T1000 (cell line): ENCODE data around the gene GPATCH3.

ENCODE experiments used
- DNase-seq: peaks from one replicate; lab custom pipeline; 2025; ENCODE audit warnings: mixed read lengths; lab: John Stamatoyannopoulos, UW

Gene GPATCH3

GRCh38 chr1:26844424-26845196, 55.7 kb downstream of the GPATCH3 start:
- no peak for DNase-seq
